OCI-LY1 (cell line): Measurements from ENCODE around the gene CHM.

ENCODE experiments used
- EZH2 ChIP-seq: fragments of 200-600 bp; sonication (generic), shearing (Covaris generic); IDR thresholded peaks from 2 replicates; pipeline ENCODE4 v1.8.0; 2017; ENCODE audit warnings: borderline replicate concordance, mixed run types, mild to moderate bottlenecking, antibody characterized with exemption, low read length, moderate library complexity, mixed read lengths
- TF ChIP-seq, protein P1 (sequence below): fragments of 200-600 bp; sonication (generic), shearing (Covaris generic); IDR thresholded peaks from 2 replicates; pipeline ENCODE4 v1.5.1; 2017; ENCODE audit warnings: mild to moderate bottlenecking, antibody characterized with exemption, low read length, moderate library complexity, mixed read lengths

DNA sequence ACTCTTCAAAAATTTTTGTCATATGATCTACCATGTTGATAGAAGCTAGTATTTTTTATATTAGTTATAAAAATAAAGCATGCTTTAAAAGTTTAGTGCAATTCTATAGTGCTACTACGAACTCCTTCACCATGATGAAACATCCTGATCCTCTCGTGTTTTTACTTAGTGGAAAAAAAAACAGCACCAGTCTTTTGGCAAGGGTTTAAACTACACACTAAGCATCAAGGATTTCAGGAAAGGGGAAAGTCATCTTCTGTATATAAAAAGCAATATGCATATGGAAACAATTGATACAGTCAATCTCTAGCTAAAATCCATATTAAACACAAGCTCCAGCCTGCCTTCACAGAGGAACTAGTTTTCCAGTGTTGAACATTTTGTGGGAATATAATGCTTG lies 18.7 kb downstream of the CHM start:
- TF ChIP-seq, protein P1, sequence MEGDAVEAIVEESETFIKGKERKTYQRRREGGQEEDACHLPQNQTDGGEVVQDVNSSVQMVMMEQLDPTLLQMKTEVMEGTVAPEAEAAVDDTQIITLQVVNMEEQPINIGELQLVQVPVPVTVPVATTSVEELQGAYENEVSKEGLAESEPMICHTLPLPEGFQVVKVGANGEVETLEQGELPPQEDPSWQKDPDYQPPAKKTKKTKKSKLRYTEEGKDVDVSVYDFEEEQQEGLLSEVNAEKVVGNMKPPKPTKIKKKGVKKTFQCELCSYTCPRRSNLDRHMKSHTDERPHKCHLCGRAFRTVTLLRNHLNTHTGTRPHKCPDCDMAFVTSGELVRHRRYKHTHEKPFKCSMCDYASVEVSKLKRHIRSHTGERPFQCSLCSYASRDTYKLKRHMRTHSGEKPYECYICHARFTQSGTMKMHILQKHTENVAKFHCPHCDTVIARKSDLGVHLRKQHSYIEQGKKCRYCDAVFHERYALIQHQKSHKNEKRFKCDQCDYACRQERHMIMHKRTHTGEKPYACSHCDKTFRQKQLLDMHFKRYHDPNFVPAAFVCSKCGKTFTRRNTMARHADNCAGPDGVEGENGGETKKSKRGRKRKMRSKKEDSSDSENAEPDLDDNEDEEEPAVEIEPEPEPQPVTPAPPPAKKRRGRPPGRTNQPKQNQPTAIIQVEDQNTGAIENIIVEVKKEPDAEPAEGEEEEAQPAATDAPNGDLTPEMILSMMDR, result no peak
- TF ChIP-seq EZH2, result no peak
